GM23248 (cell line): ENCODE results near the gene PSAP. TPM values are rescaled to one million over a fixed set of nuclear protein-coding genes. Genes with fewer than 3 reads are reported as not detected.

Experiments used
- DNase-seq: peaks from one replicate; pipeline ENCODE4 v3.0.0-alpha.2; 2015
- H2AFZ ChIP-seq: fragments of 200-600 bp; sonication (generic); 2 replicates; pipeline ENCODE4 v1.6.1; 2016; ENCODE audit warnings: antibody characterized with exemption
- H3F3A ChIP-seq: fragments of 200-600 bp; sonication (generic); 2 replicates; pipeline ENCODE4 v1.6.1; 2016; ENCODE audit warnings: mild to moderate bottlenecking, antibody characterized with exemption, mixed run types; ENCODE audit not compliant: insufficient read depth
- H3K27ac ChIP-seq: fragments of 200-600 bp; sonication (generic); 2 replicates; pipeline ENCODE4 v1.5.1; 2016; ENCODE audit warnings: mild to moderate bottlenecking
- H3K27me3 ChIP-seq: fragments of 200-600 bp; sonication (generic); replicated peaks from 2 replicates; pipeline ENCODE4 v1.6.1; 2016; ENCODE audit warnings: mild to moderate bottlenecking; ENCODE audit not compliant: insufficient read depth
- H3K36me3 ChIP-seq: fragments of 200-600 bp; sonication (generic); 2 replicates; pipeline ENCODE4 v1.6.1; 2016; ENCODE audit warnings: low read depth, mild to moderate bottlenecking
- H3K4me1 ChIP-seq: fragments of 200-600 bp; sonication (generic); 2 replicates; pipeline ENCODE4 v1.6.1; 2016; ENCODE audit warnings: mild to moderate bottlenecking; ENCODE audit not compliant: insufficient read depth
- H3K4me2 ChIP-seq: fragments of 200-600 bp; sonication (generic); one replicate; pipeline ENCODE4 v1.6.1; 2016; ENCODE audit warnings: mild to moderate bottlenecking; ENCODE audit not compliant: unreplicated experiment
- H3K4me3 ChIP-seq: fragments of 200-600 bp; sonication (generic); 2 replicates; pipeline ENCODE4 v1.5.1; 2016; ENCODE audit warnings: mild to moderate bottlenecking
- H3K79me2 ChIP-seq: fragments of 200-600 bp; sonication (generic); 2 replicates; pipeline ENCODE4 v1.6.1; 2016; ENCODE audit warnings: mild to moderate bottlenecking; ENCODE audit not compliant: insufficient read depth
- H3K9ac ChIP-seq: fragments of 200-600 bp; sonication (generic); 2 replicates; pipeline ENCODE4 v1.6.1; 2016; ENCODE audit warnings: mild to moderate bottlenecking
- H3K9me2 ChIP-seq: fragments of 200-600 bp; sonication (generic); 2 replicates; pipeline ENCODE4 v1.6.1; 2016; ENCODE audit warnings: mixed run types, mild to moderate bottlenecking, moderate library complexity; ENCODE audit not compliant: insufficient read depth
- H3K9me3 ChIP-seq: fragments of 200-600 bp; sonication (generic); one replicate; pipeline ENCODE4 v1.6.1; 2017; ENCODE audit warnings: low read depth
- H4K20me1 ChIP-seq: fragments of 200-600 bp; sonication (generic); 2 replicates; pipeline ENCODE4 v1.6.0; 2016; ENCODE audit not compliant: insufficient read depth
- EZH2 ChIP-seq: fragments of 200-600 bp; sonication (generic); IDR thresholded peaks from 2 replicates; pipeline ENCODE4 v1.6.1; 2018; ENCODE audit warnings: antibody characterized with exemption, mild to moderate bottlenecking; ENCODE audit not compliant: insufficient read depth, poor library complexity, severe bottlenecking
- EZH2phosphoT487 ChIP-seq: fragments of 200-600 bp; sonication (generic); IDR thresholded peaks from 2 replicates; pipeline ENCODE4 v1.6.1; 2018; ENCODE audit warnings: antibody characterized with exemption, moderate library complexity, mild to moderate bottlenecking, low read depth; ENCODE audit not compliant: insufficient read depth
- WGBS, 2 experiments: methylation state at CpG; one replicate each; pipeline ENCODE4 v1.1.6; 2015 to 2017; ENCODE audit warnings: low lambda C conversion rate in 2 of 2, low coverage in 1 of 2; ENCODE audit errors: missing lambda C conversion rate in 2 of 2; 5-methylcytosine and 5-hydroxymethylcytosine counted together
- in situ Hi-C: fragments of 300-500 bp; cut with MboI; formaldehyde crosslinking; loops from 2 replicates; pipeline ENCODE4 v1.15.0; 2020
- polyA plus RNA-seq: library from polyadenylated mRNA; unstranded; fragments of >200 nt; fragmentation: Nextera tagmentation; extraction: Ambion mirVana; gene quantifications from 2 replicates; pipeline ENCODE4 v1.2.1, GENCODE V29; 2016
- total RNA-seq: library from RNA; depleted of rRNA; stranded (reverse); fragments of >200 nt; shearing (Covaris generic); gene quantifications from 2 replicates; pipeline ENCODE4 v1.2.3, GENCODE V29; 2014

The PSAP gene
- total and polyA plus RNA-seq, 2 experiments from 2014 or later = 715 to 1,142 TPM

GRCh38 chr10:71840958-71841335, 10.1 kb downstream of the PSAP start:
- DNase-seq = no peak
- in situ Hi-C loops = no loop called here
- Histone ChIP-seq H3K4me3 (no peak overlapping the region), H2AFZ (no peak overlapping the region), H3K27me3 (no peaks in the 10 kb centered on the region), H3K9me2 (no peaks in the 10 kb centered on the region), H3K9ac (no peak overlapping the region), H3K4me2 (no peak overlapping the region), H3K9me3 (no peaks in the 10 kb centered on the region), H3K4me1 (peaks cover 51% of the 10 kb centered on the region), H4K20me1 (peaks cover 18% of the 10 kb centered on the region), H3K36me3 (no peaks in the 10 kb centered on the region), H3K27ac (peak overlapping the region; percentile 83; the same call in 1 of the 2 replicates), H3K79me2 (peaks cover 94% of the 10 kb centered on the region), H3F3A (peaks cover 52% of the 10 kb centered on the region)
- 82 to 85% methylated on average over 4 of the region's 4 CpGs for WGBS, 2 experiments
- TF ChIP-seq EZH2 (no peak), EZH2phosphoT487 (no peak)

- peak; percentile 91 for DNase-seq
- in situ Hi-C loops = no loop called here
- no peaks in the 10 kb centered on the region for H3K36me3 ChIP-seq
- H3K79me2 ChIP-seq = peaks cover 93% of the 10 kb centered on the region
- H3K9me2 ChIP-seq = no peaks in the 10 kb centered on the region
- peak overlapping the region; percentile 15 for H3K4me2 ChIP-seq
- WGBS, 2 experiments = 20 to 22% methylated on average over 6 of the region's 6 CpGs
- peaks cover 23% of the 10 kb centered on the region for H4K20me1 ChIP-seq
- no peaks in the 10 kb centered on the region for H3K9me3 ChIP-seq
- no peak overlapping the region for H2AFZ ChIP-seq
- peak overlapping the region; percentile 29; the same call in 1 of the 2 replicates for H3K4me3 ChIP-seq
- peaks cover 57% of the 10 kb centered on the region for H3F3A ChIP-seq
- peak overlapping the region; percentile 83 for H3K27ac ChIP-seq
- H3K9ac ChIP-seq = peak overlapping the region; percentile 34
- TF ChIP-seq EZH2phosphoT487 = no peak
- TF ChIP-seq EZH2 = no peak
- no peaks in the 10 kb centered on the region for H3K27me3 ChIP-seq
- H3K4me1 ChIP-seq = peaks cover 54% of the 10 kb centered on the region
Measured at GRCh38 chr10:71840177-71840957, 10.7 kb downstream of the PSAP start.

- no peaks in the 10 kb centered on the region for H3K9me2 ChIP-seq
- peaks cover 92% of the 10 kb centered on the region for H3K79me2 ChIP-seq
- H3K27ac ChIP-seq = peak overlapping the region; percentile 83
- peak overlapping the region; percentile 7; the same call in 1 of the 2 replicates for H3K4me3 ChIP-seq
- 28 to 30% methylated on average over 14 of the region's 14 CpGs for WGBS, 2 experiments
- peak overlapping the region; percentile 34 for H3K9ac ChIP-seq
- no peak for TF ChIP-seq EZH2phosphoT487
- no peak for TF ChIP-seq EZH2
- DNase-seq = peak; percentile 84
- in situ Hi-C loops = no loop called here
- peak overlapping the region; percentile 15 for H3K4me2 ChIP-seq
- H3K4me1 ChIP-seq = peaks cover 62% of the 10 kb centered on the region
- peaks cover 73% of the 10 kb centered on the region for H3F3A ChIP-seq
- no peaks in the 10 kb centered on the region for H3K9me3 ChIP-seq
- no peaks in the 10 kb centered on the region for H3K36me3 ChIP-seq
- H3K27me3 ChIP-seq = no peaks in the 10 kb centered on the region
- H2AFZ ChIP-seq = no peak overlapping the region
- peaks cover 25% of the 10 kb centered on the region for H4K20me1 ChIP-seq
Measured at GRCh38 chr10:71838264-71839211, 12.5 kb downstream of the PSAP start.

GRCh38 chr10:71837098-71837827, 13.8 kb downstream of the PSAP start:
- DNase-seq = no peak
- Histone ChIP-seq H3K4me1 (peaks cover 62% of the 10 kb centered on the region), H3K27me3 (no peaks in the 10 kb centered on the region), H3K9me2 (no peaks in the 10 kb centered on the region), H3K9me3 (no peaks in the 10 kb centered on the region), H3K4me2 (peak overlapping the region; percentile 70), H2AFZ (no peak overlapping the region), H3K79me2 (peaks cover 92% of the 10 kb centered on the region), H3K27ac (peak overlapping the region; percentile 83), H3K9ac (peak overlapping the region; percentile 47), H4K20me1 (peaks cover 25% of the 10 kb centered on the region), H3F3A (peaks cover 82% of the 10 kb centered on the region), H3K36me3 (0 out of 2 replicates have a peak, but pooled peaks cover 2% of the 10 kb centered on the region), H3K4me3 (no peak overlapping the region)
- TF ChIP-seq EZH2 (no peak), EZH2phosphoT487 (no peak)
- in situ Hi-C loops = no loop called here
- WGBS, 2 experiments = 76 to 78% methylated on average over 17 of the region's 17 CpGs
